ENCODE results near the gene SPTY2D1. TPM values are rescaled to one million over a fixed set of nuclear protein-coding genes. Genes with fewer than 3 reads are reported as not detected.
A peak's percentile ranks its signal among the peaks of the same experiment; 100 is the strongest.
"Not testable (repeated sequence)": the region's sequence is repeated elsewhere in the genome, so short reads cannot be mapped to it uniquely, and the experiment has no call there.

The SPTY2D1 gene
- 10 to 100 TPM; 15.9 to 40.7 (median 28.0) TPM for total RNA-seq

- TF ChIP-seq CTCF (IDR thresholded peaks at IDR 0.05) = no peak
- DNase-seq (ENCODE audit: low spot score) (peak; percentile 98), ATAC-seq (ENCODE audit: low FRiP score) (peak; percentile 100)
Observed at GRCh38 chr11:18634140-18635032, at the start of gene SPTY2D1. TSS of gene SPTY2D1 (minus strand) at chr11:18634342. CDS start at chr11:18634257, 85 bp downstream.

GRCh38 chr11:18682466-18682865 is 48.3 kb upstream of the SPTY2D1 start:
- TF ChIP-seq CTCF (IDR thresholded peaks at IDR 0.05) = no peak
- ATAC-seq (ENCODE audit: low FRiP score) = no peak
- no peak for DNase-seq (ENCODE audit: low spot score)

- not testable (repeated sequence) for DNase-seq (ENCODE audit: low spot score); ATAC-seq (ENCODE audit: low FRiP score)
Observed at GRCh38 chr11:18681949-18682348, 47.8 kb upstream of the SPTY2D1 start.

- ATAC-seq (ENCODE audit: low FRiP score) = no peak
- DNase-seq (ENCODE audit: low spot score) = no peak
- no peak for TF ChIP-seq CTCF (IDR thresholded peaks at IDR 0.05)
Observed at GRCh38 chr11:18677560-18677959, 43.4 kb upstream of the SPTY2D1 start.

- no peak for TF ChIP-seq CTCF (IDR thresholded peaks at IDR 0.05)
- DNase-seq (ENCODE audit: low spot score) (no peak), ATAC-seq (ENCODE audit: low FRiP score) (no peak)
Observed at GRCh38 chr11:18676803-18677202, 42.7 kb upstream of the SPTY2D1 start.

- ATAC-seq (ENCODE audit: low FRiP score); DNase-seq (ENCODE audit: low spot score): not testable (repeated sequence)
Observed at GRCh38 chr11:18672209-18672608, 38.1 kb upstream of the SPTY2D1 start.

- DNase-seq (ENCODE audit: low spot score) (no peak), ATAC-seq (ENCODE audit: low FRiP score) (no peak)
- TF ChIP-seq CTCF (IDR thresholded peaks at IDR 0.05) = no peak
Observed at GRCh38 chr11:18671246-18671645, 37.1 kb upstream of the SPTY2D1 start.

- TF ChIP-seq CTCF (IDR thresholded peaks at IDR 0.05) = no peak
- DNase-seq (ENCODE audit: low spot score) (no peak), ATAC-seq (ENCODE audit: low FRiP score) (no peak)
Observed at GRCh38 chr11:18669711-18670110, 35.6 kb upstream of the SPTY2D1 start.
